ENCODE data around the gene ERBB2.
"Not testable (repeated sequence)": the region's sequence is repeated elsewhere in the genome, so short reads cannot be mapped to it uniquely, and the experiment has no call there.

ERBB2 gene

DNA sequence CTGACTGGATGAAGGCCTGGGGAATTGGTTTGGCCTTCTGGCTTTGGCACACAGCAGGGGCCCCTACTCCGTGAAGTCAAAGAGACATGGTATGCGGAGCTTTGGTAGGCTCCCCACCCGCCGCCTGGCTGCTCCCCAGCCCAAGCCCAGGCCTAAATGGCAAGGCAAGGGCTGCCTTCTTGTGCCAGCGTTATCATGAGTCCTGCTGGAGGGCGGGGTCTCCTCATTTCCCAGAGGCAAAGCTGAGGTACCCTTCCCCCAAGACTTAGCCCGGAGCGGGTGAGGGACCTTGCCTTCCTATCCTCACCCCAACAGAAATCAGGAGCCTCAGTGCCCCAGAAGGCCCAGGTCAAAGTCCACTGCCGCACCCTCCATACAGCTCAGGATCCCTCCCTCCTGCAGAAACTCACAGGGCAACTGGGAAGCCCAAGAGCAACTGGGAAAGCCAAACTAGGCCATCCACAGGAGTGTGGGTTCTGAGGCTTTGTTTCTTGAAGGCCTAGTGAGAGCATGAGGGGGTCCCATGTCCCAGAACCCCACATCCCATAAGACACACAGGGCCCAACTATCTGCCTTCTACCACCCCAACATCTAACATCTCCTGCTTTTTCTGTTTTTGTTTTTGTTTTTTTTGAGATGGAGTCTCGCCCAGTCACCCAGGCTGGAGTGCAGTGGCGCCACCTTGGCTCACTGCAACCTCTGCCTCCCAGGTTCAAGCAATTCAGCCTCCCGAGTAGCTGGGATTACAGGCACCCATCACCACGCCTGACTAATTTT, 21.3 kb upstream of the ERBB2 start:
- DNase-seq (ENCODE audit: low spot score): no peak

- no peak for DNase-seq (ENCODE audit: low spot score)
Observed at GRCh38 chr17:39679521-39680192, 20.2 kb upstream of the ERBB2 start.

DNA sequence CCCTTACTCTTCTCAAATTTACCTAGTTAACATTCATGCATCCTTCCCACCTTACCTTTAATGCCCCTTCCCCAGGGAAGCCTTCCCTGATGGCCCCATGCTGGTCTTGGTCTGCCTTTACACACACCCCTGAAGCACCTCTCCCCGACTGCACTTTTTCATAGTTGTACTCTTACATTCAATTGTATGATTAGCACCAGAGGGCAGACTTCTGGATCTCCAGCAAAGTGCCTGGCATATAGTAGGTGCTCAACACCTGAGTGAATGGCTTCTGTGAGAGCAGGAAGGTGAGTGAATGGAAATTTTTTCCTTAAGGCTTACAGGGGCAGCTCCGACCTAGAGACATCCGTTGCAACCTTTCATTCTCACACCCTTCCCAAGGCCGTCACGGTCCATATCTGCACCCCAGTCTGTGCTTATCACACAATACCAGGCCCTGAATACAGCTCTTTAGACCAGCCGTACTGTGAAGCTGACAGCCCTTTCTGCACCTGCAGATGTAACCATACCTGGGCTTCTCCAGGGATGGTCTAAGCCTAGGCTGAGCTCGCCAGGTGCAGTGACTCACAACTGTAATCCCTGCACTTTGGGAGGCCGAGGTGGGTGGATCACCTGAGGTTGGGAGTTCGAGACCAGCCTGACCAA, 16.4 kb upstream of the ERBB2 start:
- no peak for DNase-seq (ENCODE audit: low spot score)

GRCh38 chr17:39684369-39685192, 15.3 kb upstream of the ERBB2 start:
- no peak for DNase-seq (ENCODE audit: low spot score)

DNA sequence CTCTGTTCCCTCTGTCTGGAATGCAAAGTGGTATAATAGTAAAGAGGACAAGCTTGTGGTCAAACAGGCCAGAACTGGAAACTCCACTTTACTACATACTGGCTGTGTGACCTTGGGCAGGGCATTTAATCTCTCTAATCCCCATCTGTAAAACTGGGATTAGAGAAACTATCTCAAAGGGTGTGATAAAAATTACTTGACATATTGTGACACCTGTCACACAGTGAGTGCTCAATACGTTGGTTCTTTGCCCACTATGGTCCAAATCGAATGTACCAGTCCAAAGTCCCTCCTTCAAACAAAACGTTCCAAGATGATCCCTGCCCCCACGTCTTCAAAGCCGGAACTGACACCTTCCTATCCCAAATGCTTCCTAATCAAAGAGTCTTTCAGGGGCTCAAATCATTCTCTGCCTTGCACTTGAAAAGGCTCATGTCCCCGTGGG, 12.7 kb upstream of the ERBB2 start:
- no peak for DNase-seq (ENCODE audit: low spot score)

- DNase-seq (ENCODE audit: low spot score): peak; percentile 88
Observed at GRCh38 chr17:39687546-39688474, 12.1 kb upstream of the ERBB2 start, which contains the start of gene PGAP3. Gene PGAP3, minus strand, starts transcription at chr17:39688057. Its CDS starts 43 bp downstream, at chr17:39688014.

DNA sequence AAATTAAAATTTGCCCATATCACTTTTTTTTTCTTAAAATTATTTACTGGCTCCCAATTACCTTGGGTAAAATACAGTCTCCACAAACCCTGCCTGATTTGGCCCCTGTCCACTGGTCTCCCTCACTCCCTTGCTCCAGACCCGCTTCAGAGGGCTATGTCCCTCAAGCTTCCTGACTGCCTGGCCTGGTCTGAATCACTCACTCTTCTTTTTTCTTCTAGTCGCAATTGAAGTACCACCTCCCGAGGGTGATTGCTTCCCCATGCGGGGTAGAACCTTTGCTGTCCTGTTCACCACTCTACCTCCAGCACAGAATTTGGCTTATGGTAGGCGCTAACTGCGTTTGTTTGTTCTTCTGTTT, 11.4 kb upstream of the ERBB2 start:
- DNase-seq (ENCODE audit: low spot score): no peak

GRCh38 chr17:39688945-39689344, 10.9 kb upstream of the ERBB2 start:
- DNase-seq (ENCODE audit: low spot score): no peak

GRCh38 chr17:39694593-39694992, 5.3 kb upstream of the ERBB2 start:
- no peak for DNase-seq (ENCODE audit: low spot score)

GRCh38 chr17:39695089-39695474, 4.8 kb upstream of the ERBB2 start:
- no peak for DNase-seq (ENCODE audit: low spot score)

- DNase-seq (ENCODE audit: low spot score): no peak
Observed at GRCh38 chr17:39696731-39697130, 3.1 kb upstream of the ERBB2 start.

DNA sequence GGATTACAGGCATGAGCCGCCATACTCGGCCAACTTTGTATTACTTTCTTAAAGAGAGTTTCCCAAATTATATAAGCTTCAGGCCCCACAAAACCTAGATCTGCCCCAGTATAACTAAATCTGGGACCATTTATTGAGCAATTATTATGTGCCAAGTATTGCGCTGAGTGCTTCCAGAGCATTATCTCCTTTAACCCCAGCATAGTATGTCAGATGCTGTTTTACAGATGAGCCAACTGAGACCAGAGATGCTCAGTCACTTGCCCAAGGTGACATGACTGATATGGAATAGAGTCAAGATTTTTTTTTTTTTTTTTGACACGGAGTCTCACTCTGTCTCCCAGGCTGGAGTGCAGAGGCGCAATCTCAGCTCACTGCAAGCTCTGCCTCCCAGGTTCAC, 1.9 kb upstream of the ERBB2 start:
- DNase-seq (ENCODE audit: low spot score): no peak

GRCh38 chr17:39699157-39699817, 577 bp upstream of the ERBB2 start:
- not testable (repeated sequence) for DNase-seq (ENCODE audit: low spot score)

GRCh38 chr17:39700148-39700987, 504 bp downstream of the ERBB2 start:
- DNase-seq (ENCODE audit: low spot score): no peak

GRCh38 chr17:39701012-39701783, 1.3 kb downstream of the ERBB2 start:
- no peak for DNase-seq (ENCODE audit: low spot score)

DNA sequence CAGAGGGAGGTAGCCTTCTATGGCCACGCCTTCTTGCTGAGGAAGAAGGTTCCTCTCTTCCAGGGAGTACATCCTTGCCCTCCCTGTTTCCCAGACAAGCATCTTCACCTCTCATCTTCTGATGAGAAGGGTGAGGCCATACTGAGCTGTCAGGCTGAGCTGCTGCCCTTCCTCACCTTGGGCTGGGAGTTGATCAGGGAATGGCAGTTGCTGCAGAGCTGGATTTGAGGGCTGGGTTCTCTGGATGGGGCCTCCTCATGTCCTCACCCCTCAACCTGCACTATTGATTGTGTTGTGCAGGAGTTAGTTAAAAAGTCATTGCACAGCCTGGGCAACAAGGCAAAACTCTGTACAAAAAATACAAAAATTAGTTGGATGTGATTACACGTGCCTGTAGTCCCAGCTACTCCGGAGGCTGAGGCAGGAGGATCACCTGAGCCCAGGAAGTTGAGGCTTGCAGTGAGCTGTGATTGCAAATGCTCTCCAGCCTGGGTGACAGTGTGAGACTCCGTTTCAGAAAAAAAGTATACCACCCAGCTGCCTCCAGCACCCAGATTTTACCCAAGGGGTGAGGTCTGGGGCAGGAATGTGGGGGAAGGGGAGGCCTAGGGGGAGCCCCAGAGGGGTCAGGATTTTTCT, 2.0 kb downstream of the ERBB2 start:
- DNase-seq (ENCODE audit: low spot score): no peak

DNA sequence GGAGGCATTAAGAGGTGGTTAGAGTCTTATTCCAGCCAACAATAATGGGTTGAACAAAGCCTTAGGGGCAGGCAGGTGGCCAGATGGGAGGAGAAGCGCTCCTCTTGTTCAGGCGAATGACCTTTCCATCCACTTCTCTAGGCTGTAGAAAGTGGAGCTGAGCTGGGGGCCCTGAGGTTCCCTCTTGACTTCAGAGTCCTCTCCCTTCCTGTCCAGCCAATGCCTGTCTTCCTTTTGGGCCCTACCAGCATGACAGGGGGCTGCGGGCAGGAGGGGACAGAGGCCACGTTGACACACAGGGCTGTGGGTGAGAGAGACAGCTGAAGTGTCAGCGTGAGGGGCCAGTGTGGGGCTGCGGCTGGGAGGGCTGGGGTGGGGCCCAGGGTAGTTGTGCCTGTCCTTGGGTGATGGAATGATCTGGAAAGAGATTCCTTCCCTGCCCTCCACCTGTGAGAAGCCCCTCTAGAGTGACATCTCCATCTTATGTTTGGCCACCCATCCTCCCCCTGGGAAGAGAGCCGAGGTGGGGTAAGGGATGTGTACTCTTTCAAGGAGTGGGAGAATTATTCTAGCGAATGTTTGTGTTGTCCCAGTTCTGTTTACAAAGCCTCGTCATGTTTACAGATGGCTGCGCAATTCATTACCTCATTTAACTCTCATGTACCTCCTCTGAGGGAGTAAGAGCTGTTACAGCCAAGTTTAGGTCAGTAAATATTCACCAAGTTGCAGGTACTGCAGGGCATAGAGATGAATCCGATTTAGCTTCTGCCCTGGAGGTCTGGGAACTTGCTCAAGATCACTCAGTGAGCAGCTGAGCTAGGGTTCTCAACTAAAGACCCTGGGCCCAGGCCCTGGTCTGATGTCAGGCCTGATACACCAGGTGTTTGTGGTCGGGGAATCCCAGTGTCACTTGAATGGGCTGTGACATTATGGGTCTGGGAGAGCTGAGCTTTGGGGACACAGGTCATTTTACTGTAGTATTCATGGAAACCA, 3.3 kb downstream of the ERBB2 start:
- no peak for DNase-seq (ENCODE audit: low spot score)
